Measurements from ENCODE around the gene CHD6.
A peak's percentile ranks its signal among the peaks of the same experiment; 100 is the strongest.
"Not testable (repeated sequence)": the region's sequence is repeated elsewhere in the genome, so short reads cannot be mapped to it uniquely, and the experiment has no call there.

Gene CHD6

GRCh38 chr20:41538810-41539596 is 79.2 kb downstream of the CHD6 start:
- DNase-seq = no peak

- no peak for DNase-seq
Measured at GRCh38 chr20:41537865-41538264, 80.3 kb downstream of the CHD6 start.

DNA sequence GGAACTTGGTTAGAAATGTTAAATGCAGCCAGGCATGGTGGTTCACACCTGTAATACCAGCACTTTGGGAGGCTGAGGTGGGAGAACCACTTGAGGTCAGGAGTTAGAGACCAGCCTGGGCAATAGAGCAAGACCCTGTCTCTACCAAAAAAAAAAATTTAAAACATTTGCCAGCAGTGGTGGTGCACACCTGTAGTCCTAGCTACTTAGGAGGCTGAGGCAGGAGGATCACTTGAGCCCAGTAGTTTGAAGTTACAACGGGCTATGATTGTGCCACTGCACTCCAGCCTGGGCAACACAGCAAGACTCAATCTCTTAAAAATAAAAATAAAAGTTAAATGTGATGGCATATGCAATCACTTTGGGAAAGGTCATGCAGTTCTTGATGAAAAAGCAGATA is 82.6 kb downstream of the CHD6 start:
- not testable (repeated sequence) for DNase-seq

- no peak for DNase-seq
Measured at GRCh38 chr20:41534842-41535241, 83.3 kb downstream of the CHD6 start.

DNA sequence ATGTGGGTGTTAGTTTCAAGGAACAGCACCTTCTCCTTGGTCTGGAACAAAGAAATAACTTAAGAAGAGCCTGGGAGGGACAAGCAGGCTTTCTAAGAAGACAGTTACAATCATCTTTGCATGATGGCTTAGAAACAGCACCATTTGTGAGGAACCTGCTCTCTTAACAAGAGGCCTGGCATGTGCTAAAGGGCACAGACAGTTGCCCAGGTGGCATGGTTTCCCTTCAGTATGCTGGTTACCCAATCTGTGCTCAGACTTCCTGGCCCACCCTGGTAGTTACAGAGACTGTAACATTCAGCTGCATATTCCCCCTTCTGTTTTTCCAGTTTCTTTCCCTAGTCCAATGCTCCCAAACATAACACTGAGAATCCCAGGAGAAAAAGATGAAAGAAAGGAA is 84.0 kb downstream of the CHD6 start:
- no peak for DNase-seq

- no peak for DNase-seq
Measured at GRCh38 chr20:41533537-41534136, 84.5 kb downstream of the CHD6 start.

DNA sequence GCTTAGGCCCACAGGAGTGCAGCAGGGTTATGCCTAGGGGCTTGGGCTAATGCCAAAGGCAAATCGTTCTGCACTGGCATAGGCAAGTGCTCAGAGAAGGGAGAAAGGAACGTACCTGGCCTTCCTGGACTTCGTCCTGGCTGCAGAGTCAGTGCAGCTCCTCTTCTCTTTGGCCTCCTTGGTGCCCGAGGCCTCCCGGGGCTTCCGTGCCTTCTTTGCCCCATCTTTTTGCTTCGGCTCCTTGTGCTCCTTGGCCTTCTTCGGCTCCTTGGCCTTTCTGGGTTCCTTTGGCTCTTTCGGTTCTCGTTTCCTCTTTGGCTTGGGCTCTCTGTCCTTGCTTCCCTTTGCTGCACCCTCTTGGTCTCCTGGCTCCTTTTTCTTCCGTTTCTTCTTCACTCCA is 85.2 kb downstream of the CHD6 start:
- DNase-seq = no peak

GRCh38 chr20:41531518-41532275 is 86.5 kb downstream of the CHD6 start:
- peak; percentile 20 for DNase-seq

GRCh38 chr20:41530923-41531322 is 87.3 kb downstream of the CHD6 start:
- DNase-seq = no peak

DNA sequence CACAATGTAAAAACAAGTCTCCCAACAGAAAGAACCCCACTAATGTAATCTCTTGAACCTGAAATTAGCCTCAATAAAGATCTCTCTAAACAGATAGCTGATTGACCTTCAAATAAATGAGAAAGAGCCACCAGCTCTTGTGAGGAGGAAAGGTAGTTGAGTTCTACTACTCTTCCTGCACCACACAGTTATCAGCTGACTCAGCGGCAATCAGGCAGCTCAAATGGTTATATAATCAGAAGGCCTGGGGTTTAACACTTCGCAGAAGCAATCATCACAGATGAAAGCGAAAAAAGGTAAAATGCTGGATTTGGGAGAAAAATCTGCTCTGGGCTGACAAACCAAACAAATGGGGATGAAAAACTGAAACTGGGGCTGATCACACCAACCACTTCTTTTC is 91.8 kb downstream of the CHD6 start:
- DNase-seq = no peak

DNA sequence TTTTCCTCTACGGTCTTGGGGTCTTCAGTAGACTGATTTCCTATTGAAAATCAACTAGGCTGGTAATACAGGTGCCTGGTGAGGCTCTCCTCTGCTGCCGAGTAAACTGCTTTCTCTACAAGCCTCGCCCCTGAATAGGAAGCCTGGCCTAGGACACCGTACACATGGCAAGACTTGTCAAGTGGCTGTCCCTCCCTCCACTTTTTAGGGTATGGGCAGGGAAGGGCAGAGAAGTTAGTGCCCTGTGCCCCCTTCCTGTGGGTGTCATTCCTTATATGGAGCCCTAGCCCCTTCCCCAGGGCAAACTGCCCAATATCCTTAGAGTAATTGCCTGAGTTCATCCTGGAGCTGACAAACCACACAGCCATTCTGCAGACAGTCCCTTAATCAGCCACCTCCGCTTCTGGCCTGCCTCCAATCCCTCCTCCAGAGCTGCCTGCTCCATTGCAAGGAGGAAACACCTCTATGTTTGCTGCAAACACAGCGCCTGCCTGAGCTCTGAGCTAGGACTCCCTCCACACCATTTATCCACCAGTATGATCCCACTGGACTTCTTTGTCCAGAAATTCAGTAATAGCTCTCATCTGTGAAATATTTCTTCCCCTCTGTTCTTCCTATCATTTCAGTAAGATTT is 93.1 kb downstream of the CHD6 start:
- peak; percentile 8 for DNase-seq

- no peak for DNase-seq
Measured at GRCh38 chr20:41523857-41524256, 94.3 kb downstream of the CHD6 start.

DNA sequence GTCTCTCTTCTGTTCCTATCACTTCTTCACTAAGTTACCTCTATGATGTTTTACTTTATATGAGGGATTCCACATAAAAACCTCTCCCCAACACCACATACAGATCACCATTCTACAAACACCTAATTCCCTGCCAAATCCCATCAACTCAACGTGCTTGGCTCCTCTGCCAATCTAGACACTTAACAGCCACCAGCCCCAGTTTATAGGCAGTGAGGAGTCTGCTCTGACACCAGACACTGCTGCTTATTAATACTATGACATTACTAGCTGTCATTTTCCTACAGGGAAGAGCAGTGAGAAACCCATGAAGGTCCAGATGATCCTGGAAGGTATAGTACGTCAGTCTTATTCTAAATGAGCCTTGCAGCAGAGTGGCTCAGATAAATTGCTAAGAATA is 104.3 kb downstream of the CHD6 start:
- no peak for DNase-seq

DNA sequence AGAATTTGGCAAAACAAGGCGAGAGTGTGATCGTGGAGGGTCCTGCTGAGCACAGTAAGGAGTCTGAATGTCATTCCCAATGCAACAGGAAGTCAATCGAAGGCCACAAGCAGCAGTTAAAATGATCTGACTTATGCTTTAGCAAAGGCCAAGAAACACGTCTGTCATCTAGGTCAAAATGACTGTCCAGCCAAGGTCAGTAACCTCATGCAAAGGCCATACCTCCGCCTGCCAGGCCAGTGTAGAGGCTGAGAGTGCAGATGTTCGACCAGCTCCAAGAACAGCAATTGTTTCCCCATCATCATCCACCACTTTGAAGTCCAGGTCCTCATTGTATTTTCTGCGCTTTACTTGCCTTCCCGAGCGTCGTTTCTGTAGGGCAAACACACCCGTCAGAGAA is 105.6 kb downstream of the CHD6 start:
- no peak for DNase-seq

DNA sequence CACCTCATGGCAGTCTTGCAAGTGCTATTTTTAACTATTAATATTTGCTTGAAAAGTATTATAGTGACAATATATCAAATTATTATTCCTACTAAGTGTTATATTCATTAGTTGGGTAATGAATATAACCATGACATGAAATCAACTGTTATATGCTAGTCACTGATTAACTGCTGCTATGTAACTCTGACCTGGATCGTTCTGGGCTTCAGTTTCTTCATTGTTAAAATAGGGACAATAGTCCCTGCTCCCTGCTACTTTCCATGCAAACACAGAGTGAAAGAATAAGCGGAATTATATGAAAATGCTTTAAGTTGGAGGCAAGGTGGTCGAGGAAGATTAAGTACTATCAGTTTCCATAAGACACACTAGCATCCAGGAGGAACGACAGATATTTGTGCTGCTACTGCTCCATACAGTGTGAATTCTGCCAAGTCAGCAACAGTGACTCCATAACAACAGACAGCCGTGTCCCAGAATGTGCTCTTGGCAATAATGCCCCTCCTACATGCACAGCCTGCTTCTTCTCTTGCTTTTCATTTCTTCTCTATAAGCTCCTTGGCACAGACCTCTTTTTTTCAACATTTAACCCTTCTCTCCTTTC is 107.2 kb downstream of the CHD6 start:
- DNase-seq = no peak

DNA sequence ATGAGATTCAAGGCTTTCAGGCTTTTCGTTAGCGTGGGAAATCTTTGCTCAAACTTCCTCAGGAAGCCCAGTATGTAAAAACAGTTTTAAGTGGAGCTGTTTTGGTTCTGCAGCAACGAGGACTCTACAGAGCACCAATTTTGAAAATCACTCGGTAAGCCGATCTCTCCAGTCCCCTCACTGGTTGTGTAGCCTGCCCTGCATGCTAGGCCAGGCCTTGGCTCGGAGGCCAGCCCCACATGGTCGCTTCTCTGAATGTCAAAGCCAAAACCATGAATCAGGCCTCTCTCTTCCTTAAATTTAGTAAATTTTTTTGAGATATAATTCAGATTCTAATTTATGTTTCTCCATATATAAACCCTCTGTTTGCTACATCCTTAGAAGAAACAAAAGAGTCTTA is 108.0 kb downstream of the CHD6 start:
- no peak for DNase-seq

- peak; percentile 32 for DNase-seq
Measured at GRCh38 chr20:41509316-41510200, 108.6 kb downstream of the CHD6 start.

DNA sequence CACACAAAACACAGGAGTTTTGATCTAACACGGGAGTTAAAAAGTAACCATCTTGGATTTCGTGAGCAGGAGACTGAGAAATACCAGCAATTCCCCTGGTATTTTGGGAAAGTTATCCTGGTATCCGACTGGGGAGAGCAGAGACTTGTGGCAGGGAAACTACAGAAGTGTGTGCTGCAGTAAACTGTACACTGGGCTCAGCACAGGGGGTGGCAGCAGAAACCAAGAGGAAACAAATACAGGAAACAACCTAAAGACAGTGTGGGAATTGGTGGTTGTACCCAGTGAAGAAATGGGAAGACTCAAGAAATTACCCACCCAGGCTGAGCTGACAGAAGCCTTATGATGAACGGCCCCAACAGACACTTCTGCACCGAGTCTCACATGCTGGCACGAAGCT is 109.8 kb downstream of the CHD6 start:
- peak; percentile 28 for DNase-seq

- DNase-seq = no peak
Measured at GRCh38 chr20:41507851-41508250, 110.3 kb downstream of the CHD6 start.

DNA sequence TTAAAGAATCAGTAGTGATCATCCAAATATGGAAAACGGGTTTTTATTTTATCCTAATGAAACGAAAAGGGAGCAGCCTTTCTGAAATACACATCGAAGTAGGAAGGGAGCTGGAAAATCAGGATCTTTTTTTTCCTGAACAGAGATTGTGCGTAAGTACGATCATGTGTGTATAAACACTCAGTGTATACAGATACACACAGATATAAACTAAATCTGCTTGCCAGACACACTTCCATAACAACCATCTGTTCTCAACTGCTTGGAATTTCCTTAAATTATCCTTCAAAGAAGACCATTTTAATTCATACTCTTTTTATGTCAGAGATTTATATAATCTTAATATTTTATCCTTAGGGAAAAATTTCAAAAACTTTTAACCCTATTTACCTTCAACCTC is 110.7 kb downstream of the CHD6 start:
- DNase-seq = no peak

GRCh38 chr20:41506192-41506915 is 111.8 kb downstream of the CHD6 start:
- DNase-seq = no peak

All from fibroblast of skin of scalp (primary cell).